ENCODE data around the gene KCNK3. TPM values are rescaled to one million over a fixed set of nuclear protein-coding genes. Genes with fewer than 3 reads are reported as not detected.

KCNK3 gene
- total RNA-seq, 1 donor from 2014 or later = 2.7 TPM

GRCh38 chr2:26706616-26707473 lies 14.3 kb downstream of the KCNK3 start:
- no peak overlapping the region for H3K4me3 Mint-ChIP-seq
- H3K27ac Mint-ChIP-seq = no peak overlapping the region
- H3K4me1 Mint-ChIP-seq (ENCODE audit: unreplicated experiment) = peaks cover 41% of the 10 kb centered on the region

GRCh38 chr2:26707747-26708146 lies 15.2 kb downstream of the KCNK3 start:
- no peak for TF ChIP-seq CTCF (conservative IDR thresholded peaks at IDR 0.05)
- H3K36me3 Mint-ChIP-seq = no peaks in the 10 kb centered on the region
- H3K27ac Mint-ChIP-seq = no peak overlapping the region

More at GRCh38 chr2:26706616-26707473, 14.3 kb downstream of the KCNK3 start:
- DNase-seq (ENCODE audit: extremely low spot score, unreplicated experiment) = no peak
- no peaks in the 10 kb centered on the region for H3K36me3 Mint-ChIP-seq
- no peak for TF ChIP-seq CTCF (conservative IDR thresholded peaks at IDR 0.05)
- H3K27me3 Mint-ChIP-seq = no peaks in the 10 kb centered on the region
- no peaks in the 10 kb centered on the region for H3K9me3 Mint-ChIP-seq

GRCh38 chr2:26708457-26708856 lies 15.9 kb downstream of the KCNK3 start:
- Mint-ChIP-seq H3K27me3 (no peaks in the 10 kb centered on the region), H3K27ac (no peak overlapping the region), H3K9me3 (no peaks in the 10 kb centered on the region), H3K4me3 (no peak overlapping the region), H3K36me3 (no peaks in the 10 kb centered on the region), H3K4me1 (ENCODE audit: unreplicated experiment) (peaks cover 45% of the 10 kb centered on the region)
- no peak for TF ChIP-seq CTCF (conservative IDR thresholded peaks at IDR 0.05)
- DNase-seq (ENCODE audit: extremely low spot score, unreplicated experiment) = no peak

More at GRCh38 chr2:26707747-26708146, 15.2 kb downstream of the KCNK3 start:
- no peak for DNase-seq (ENCODE audit: extremely low spot score, unreplicated experiment)
- Mint-ChIP-seq H3K4me3 (peak overlapping the region; percentile 70), H3K27me3 (no peaks in the 10 kb centered on the region), H3K4me1 (ENCODE audit: unreplicated experiment) (peaks cover 41% of the 10 kb centered on the region), H3K9me3 (no peaks in the 10 kb centered on the region)

GRCh38 chr2:26709323-26710110 lies 17.0 kb downstream of the KCNK3 start:
- no peaks in the 10 kb centered on the region for H3K27me3 Mint-ChIP-seq
- no peaks in the 10 kb centered on the region for H3K36me3 Mint-ChIP-seq
- peak overlapping the region; percentile 25 for H3K4me3 Mint-ChIP-seq
- DNase-seq (ENCODE audit: extremely low spot score, unreplicated experiment) = no peak
- peak overlapping the region; percentile 61 for H3K27ac Mint-ChIP-seq
- peaks cover 45% of the 10 kb centered on the region for H3K4me1 Mint-ChIP-seq (ENCODE audit: unreplicated experiment)
- TF ChIP-seq CTCF (conservative IDR thresholded peaks at IDR 0.05) = no peak
- H3K9me3 Mint-ChIP-seq = no peaks in the 10 kb centered on the region

- Mint-ChIP-seq H3K36me3 (no peaks in the 10 kb centered on the region), H3K27ac (peak overlapping the region; percentile 61), H3K4me1 (ENCODE audit: unreplicated experiment) (peaks cover 45% of the 10 kb centered on the region), H3K27me3 (no peaks in the 10 kb centered on the region), H3K4me3 (no peak overlapping the region), H3K9me3 (no peaks in the 10 kb centered on the region)
- no peak for TF ChIP-seq CTCF (conservative IDR thresholded peaks at IDR 0.05)
- no peak for DNase-seq (ENCODE audit: extremely low spot score, unreplicated experiment)
These were observed 17.6 kb downstream of the KCNK3 start for GRCh38 chr2:26710145-26710544.

All from type B pancreatic cell (in vitro differentiated cells).